Activated CD8-positive, alpha-beta memory T cell treated with anti-CD3 and anti-CD28 coated beads for 24 hours (primary cell): Measurements from ENCODE around the gene ZBTB7C.

Experiments
- DNase-seq: peaks from one replicate; pipeline ENCODE4 v3.0.0-alpha.2; 2020

ZBTB7C gene

GRCh38 chr18:48351216-48352050 lies 57.8 kb downstream of the ZBTB7C start:
- DNase-seq = no peak

- no peak for DNase-seq
Observed at GRCh38 chr18:48348739-48349138, 60.4 kb downstream of the ZBTB7C start.

GRCh38 chr18:48347756-48348326 lies 61.3 kb downstream of the ZBTB7C start:
- DNase-seq = no peak

- DNase-seq = no peak
Observed at GRCh38 chr18:48345596-48345995, 63.6 kb downstream of the ZBTB7C start.

DNA sequence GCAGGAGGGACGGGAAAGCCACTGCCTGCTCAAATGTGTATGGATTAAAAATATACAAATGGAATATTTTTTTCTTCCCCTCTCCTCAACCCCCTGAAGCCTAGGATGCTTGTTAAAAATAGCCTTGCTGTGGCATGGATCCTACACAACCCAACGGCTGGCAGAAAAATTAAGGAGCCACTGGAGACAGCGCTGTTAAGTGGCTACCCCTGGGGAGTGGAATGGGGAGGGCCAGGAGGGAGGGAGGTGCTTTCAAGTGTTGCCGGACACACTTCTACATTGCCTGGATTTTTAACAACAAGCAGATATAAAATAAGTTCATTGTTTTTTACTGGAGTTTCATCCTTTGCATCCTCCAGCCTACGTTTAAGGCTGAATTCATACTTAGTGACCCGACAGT lies 66.6 kb downstream of the ZBTB7C start:
- no peak for DNase-seq

DNA sequence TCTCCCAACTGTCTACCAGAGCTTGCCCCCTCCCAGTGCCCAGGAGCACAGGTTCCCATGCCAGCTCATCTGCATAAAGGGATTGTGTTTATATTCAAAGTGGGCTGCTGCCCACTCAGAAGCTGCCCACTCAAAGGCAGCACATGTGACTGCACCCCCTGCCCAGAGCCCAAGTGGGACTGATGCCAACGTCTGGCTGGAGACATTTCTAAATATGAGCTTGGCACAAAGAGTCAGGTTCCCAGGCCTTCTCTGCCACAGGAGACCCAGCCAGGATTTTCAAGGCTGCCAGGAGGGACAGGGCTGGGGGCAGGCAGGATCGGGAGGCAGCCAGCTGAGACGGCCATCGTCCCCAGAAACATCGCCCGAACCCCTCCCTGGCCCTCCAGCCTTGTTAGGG lies 67.1 kb downstream of the ZBTB7C start:
- no peak for DNase-seq

DNA sequence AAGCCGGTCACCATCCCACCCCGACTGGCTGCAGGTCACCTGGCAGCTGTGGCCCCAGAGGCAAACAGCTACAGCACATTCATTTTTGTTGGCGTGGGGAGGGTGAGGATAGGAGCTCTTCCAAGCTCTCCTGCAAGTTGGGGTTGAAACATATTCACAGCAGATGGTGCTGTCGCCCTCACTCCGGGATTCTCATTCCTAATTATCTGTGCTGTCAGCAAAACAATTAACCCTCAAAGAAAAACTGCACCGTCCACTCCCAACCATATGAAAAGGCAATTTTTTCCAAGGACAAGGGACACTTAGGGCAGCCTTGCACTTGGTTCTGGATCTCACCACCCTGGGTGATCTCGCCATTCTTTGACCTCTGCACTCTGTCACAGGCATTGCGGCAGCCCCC lies 68.6 kb downstream of the ZBTB7C start:
- DNase-seq = no peak

DNA sequence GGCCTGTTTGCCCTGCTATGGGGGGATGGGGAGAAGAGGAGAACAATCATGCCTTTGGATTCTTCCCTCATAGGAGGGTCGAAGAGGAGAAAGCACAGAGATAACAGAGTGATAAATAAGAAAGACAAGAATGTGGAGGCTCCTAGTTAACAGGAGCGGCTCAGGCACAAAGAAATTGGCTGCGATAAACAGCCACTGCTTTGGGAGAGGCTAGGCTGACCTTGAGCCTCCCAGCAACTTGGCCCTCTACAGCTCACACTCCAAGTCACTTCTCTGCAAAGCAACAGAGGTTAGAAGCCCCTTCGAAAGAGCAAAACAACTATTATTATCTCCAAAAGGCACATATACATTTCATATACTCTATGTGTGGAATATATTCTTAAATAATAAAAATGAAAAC lies 69.5 kb downstream of the ZBTB7C start:
- DNase-seq = no peak

- no peak for DNase-seq
Observed at GRCh38 chr18:48338915-48339314, 70.3 kb downstream of the ZBTB7C start.

- no peak for DNase-seq
Observed at GRCh38 chr18:48337053-48337452, 72.1 kb downstream of the ZBTB7C start.

GRCh38 chr18:48336332-48336731 lies 72.9 kb downstream of the ZBTB7C start:
- no peak for DNase-seq

- DNase-seq = no peak
Observed at GRCh38 chr18:48335829-48336228, 73.4 kb downstream of the ZBTB7C start.

DNA sequence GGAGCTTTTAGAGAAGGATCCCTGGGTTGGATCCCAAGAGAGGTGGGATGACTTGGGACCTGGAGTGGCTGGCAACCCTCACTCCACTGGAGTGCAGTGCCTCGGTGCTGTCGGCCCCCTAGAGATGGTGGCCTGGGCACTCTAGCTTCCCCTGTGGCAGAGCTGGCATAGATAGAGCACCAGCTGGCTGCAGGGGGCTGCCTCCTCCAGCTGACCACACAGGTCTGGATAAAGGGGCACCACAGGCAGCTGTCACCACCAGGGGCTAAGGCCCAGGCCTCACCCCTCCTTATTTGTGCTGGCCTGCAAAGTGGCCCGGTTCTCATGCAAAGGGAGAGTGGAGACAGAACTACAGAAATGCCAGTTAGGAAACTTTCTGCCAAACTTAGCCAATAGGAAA lies 74.3 kb downstream of the ZBTB7C start:
- no peak for DNase-seq

DNA sequence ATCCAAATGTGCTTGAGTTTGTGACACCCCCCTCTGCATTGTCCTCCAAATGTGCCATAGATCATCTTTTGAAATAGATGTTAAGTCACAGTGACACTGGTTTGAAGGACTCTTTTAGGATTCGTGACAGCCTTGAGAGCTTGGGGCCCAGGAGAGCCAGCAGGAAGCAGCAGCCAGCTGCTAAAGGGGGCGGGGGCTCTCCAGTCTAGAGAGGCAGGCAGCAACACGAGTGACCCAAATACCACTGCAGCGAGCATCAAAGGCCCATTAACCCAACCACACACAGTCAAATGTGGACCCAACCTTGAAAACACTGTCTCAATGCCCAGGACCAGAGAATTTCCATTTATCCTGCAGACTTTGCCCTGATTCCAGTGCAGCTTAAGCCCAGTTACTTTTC lies 75.6 kb downstream of the ZBTB7C start:
- no peak for DNase-seq

DNA sequence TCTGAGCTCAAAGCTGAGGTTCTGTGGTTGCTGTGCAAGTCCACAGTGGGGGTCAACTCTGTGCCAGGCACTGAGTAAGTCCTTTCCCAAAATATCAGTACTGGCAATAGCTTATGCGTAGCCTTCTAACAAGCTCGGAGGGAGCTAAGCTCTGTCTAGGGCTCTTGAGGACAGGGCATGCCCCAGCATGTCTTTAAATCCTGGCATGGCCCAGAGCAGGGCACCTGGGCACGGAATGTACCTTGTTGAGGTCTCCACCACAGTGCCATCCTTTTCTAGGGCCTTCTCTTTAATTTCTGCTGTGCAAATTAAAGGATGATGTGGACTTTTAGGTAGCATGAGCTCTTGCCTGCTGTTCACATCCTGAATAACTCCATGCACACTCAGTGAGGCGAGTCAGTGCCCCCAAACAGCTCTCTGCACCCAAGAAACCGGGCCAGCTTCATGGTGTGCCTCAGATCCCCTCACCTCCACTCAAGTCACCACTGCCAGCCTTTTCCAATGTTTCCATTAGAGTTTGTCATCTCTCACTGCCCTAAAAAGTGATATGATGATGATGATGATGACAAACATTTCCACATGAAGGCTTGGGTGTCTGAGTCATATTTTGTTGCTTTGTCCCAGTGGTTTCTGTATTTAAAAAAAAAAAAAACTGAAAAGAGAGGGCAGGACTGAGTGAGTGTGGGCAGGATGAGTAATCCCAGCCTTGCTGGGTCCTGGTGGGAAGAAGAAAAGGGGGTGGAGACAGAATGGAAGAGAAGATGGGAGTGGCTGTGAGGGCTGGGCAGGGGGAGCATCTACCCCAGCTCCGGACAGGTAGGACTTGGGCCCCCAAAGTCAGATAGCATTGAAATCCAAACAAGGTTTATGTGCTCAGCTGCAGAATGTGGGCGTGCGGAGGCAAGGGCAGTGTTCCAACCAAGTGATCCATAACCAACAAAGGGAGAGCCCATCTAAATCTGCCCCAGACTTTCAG lies 78.9 kb downstream of the ZBTB7C start:
- no peak for DNase-seq

DNA sequence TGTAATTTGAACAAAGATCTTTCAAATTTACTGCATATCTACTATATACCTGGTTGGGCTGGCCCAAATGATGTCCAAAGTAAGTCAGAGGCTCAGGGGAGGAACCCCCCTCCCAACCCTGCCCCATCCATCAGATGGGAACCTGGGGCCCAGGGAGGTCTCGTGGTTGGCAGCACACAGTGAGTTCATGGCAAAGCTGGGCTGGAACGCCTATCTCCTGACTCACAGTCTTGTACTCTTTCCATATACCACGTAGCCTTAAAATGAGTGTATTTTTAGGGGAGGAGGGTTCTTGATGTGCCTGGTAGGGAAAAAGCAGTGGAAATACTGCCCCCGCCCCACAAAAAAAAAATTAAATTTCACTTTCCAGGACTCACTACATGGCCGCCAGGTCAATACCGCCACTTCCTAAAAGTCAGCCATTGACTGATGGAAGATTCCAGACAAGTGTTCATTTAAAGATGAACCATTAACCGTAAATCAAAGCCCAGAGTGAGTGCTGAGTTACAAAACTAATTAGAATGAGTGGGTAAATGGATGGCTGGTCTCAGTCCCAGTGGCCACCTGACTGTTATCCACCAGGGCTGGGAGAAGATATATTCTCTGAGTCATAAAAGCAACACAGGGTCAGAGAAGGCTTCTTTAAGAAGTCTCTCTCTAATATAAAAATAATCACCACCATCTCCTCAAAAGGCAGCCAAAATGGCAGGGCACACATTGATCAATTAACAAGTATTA lies 80.5 kb downstream of the ZBTB7C start:
- no peak for DNase-seq

DNA sequence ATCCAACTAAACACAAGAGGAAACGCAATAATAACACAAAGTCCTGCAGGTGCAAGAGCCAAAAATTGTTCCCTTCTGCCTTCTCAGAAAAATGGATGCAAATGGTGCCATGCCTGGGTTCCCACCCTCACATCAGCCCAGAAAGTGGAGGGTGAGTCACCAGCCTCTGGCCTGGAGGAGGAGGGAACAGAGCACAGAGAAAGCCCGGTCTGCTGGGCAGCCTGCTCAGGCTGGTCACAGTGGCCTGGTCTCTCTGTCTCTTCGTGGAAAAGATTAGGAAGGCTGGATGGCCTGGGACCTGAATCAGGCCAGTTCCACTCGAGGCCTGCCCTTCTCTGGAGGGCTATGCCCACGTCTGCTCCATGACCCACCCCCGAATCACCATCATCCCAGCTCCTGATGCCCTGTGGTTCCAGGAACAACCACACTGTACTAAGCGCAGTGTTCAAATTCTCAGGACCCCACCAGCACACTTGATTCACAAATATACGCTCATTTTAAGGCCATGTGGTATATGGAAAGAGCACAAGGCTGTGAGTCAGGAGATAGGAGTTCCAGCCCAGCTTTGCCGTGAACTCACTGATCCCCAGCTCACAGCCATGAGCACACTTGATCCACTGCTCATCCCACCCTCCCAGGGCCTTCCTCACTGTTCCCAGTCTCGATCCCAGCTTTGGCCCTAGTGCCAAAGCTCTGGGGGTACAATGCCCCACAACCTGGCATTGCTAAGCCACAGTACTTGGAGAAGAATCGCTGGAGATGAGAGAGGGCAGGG lies 82.1 kb downstream of the ZBTB7C start:
- no peak for DNase-seq

GRCh38 chr18:48325115-48325665 lies 84.0 kb downstream of the ZBTB7C start:
- DNase-seq = no peak

- DNase-seq = no peak
Observed at GRCh38 chr18:48324651-48325050, 84.5 kb downstream of the ZBTB7C start.

DNA sequence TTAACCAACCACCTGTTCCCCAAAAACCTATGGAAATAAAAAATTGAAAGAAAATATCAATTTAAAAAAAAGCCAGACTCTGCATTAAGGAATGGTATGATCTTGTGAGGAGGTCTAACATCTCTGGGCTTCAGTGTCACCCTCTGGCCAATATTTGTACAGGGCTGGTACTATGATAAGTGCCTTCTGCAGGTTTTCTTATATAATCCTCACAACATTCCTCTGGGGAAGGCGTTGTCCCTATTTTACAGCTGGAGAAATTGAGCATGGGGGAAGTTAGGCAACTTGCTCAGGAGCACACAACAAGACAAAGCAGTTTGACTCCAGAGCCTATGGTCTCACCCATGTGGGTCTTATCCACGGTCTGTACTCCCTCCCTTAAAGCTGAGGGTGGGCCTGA lies 86.0 kb downstream of the ZBTB7C start:
- no peak for DNase-seq

DNA sequence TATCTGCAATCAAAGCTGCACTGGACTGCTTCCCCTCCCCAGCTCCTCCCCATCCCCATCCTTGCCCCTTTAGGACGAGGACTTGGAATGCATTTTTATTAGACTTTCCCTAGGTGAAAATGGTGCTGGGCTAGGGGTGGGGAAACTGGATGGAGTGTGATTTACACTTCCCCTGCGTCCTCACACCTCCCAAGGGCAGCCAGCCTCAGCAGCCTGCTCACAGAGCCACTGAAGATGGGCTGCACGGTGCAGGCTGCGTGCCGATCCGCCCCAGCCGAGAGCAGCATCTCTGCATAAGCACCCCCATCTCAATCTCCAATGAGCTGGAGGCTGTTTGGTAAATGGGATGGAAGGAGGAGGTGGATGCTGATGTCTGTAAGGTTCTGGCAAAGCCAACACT lies 87.6 kb downstream of the ZBTB7C start:
- no peak for DNase-seq

DNA sequence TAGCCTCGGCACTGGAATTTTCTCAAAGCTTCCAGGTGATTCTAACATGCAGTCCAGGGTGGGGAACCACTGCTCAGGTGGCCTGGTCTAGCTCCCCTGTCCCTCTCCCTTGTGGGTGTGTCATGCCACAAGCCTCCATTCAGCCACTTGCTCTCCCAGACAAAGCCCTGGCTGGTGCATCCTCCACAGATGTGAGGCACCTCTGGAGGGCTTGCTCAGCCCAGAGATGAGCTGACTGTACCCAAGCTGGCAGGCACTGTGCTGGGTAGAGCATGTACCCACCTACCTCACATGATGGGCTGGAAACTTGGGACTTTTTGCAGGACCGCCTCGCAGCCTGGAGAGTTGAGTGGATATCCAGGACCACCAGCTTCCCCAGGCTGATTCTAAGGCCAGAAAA lies 88.1 kb downstream of the ZBTB7C start:
- DNase-seq = no peak
